HepG2 (cell line): ENCODE measurements around the gene IQCE. TPM values are rescaled to one million over a fixed set of nuclear protein-coding genes. Genes with fewer than 3 reads are reported as not detected.

Source experiments
- ATAC-seq: fragments of 200-7000 bp; cut with Tn5 transposase; 3 replicates; pipeline ENCODE4 v1.9.1; 2020; ENCODE audit warnings: mild to moderate bottlenecking, moderate library complexity
- BruUV-seq: library from RNA; stranded (reverse); fragments of 400-500 nt; replicated peaks from 2 replicates; lab custom pipeline; 2021; lab: Mats Ljungman, UMichigan
- CTCF ChIA-PET: fragments of 300-600 bp; formaldehyde crosslinking; extraction: SDS; loops from one replicate; lab custom pipeline; 2021; ENCODE audit warnings: low total read pairs, inconsistent platforms, low intra/inter-chr PET ratio; lab: Yijun Ruan, JAX
- POLR2A ChIA-PET: fragments of 350-600 bp; sonication (Branson Sonifier 250); formaldehyde crosslinking; loops from one replicate; lab custom pipeline; 2020; ENCODE audit warnings: antibody characterized with exemption, inconsistent platforms; lab: Yijun Ruan, JAX
- DNase-seq: peaks from one replicate; pipeline ENCODE4 v3.0.0-alpha.2; 2015; ENCODE audit warnings: low spot score
- FAIRE-seq: peaks from 3 replicates; lab custom pipeline; 2011; peaks lifted over from hg19 to GRCh38; lab: Jason Lieb, UNC
- H2AFZ ChIP-seq: one replicate; pipeline ENCODE4 v1.6.1; 2011; ENCODE audit warnings: low read length, inconsistent platforms
- H3K27ac ChIP-seq: fragments of 300-600 bp; 3 replicates; pipeline ENCODE4 v1.8.0; 2011; ENCODE audit warnings: mixed run types, mild to moderate bottlenecking, mixed read lengths, low read length, inconsistent platforms; ENCODE audit not compliant: insufficient read depth; ENCODE audit errors: extremely low read length
- H3K27me3 ChIP-seq, 2 experiments: fragments of 200-600 bp in 1 of 2; 2 replicates in 1 of 2; 3 replicates in 1 of 2; pipeline versions ENCODE4 v1.6.0 to v1.8.0; 2011; ENCODE audit warnings: low read length in 2 of 2, mild to moderate bottlenecking in 2 of 2, moderate library complexity in 2 of 2, inconsistent platforms in 1 of 2; ENCODE audit not compliant: insufficient read depth in 2 of 2, control insufficient read depth in 1 of 2
- H3K36me3 ChIP-seq, 2 experiments: fragments of 200-600 bp in 1 of 2; replicated peaks in 1 of 2; 2 replicates in 1 of 2; 3 replicates in 1 of 2; pipeline versions ENCODE4 v1.5.1 to v1.8.0; 2011; ENCODE audit warnings: low read length in 2 of 2, inconsistent platforms in 1 of 2; ENCODE audit not compliant: insufficient read depth in 2 of 2, control insufficient read depth in 1 of 2
- H3K4me1 ChIP-seq: 2 replicates; pipeline ENCODE4 v1.5.1; 2012; ENCODE audit warnings: low read length, inconsistent platforms; ENCODE audit not compliant: insufficient read depth
- H3K4me2 ChIP-seq: 2 replicates; pipeline ENCODE4 v1.6.0; 2011; ENCODE audit warnings: low read depth, low read length, inconsistent platforms
- H3K4me3 ChIP-seq, 3 experiments: fragments of 200-600 bp in 1 of 3; sonication (generic), shearing (Covaris generic) in 1 of 3; replicated peaks in 1 of 3; 2 replicates each; pipeline ENCODE4 v1.5.1; 2011 to 2016; ENCODE audit warnings: low read length in 3 of 3, inconsistent platforms in 2 of 3, low read depth in 2 of 3, mild to moderate bottlenecking in 2 of 3, control low read depth in 1 of 3, mixed read lengths in 1 of 3; ENCODE audit not compliant: insufficient read depth in 1 of 3
- H3K79me2 ChIP-seq: one replicate; pipeline ENCODE4 v1.6.1; 2011; ENCODE audit warnings: low read length, inconsistent platforms; ENCODE audit not compliant: insufficient read depth
- H3K9ac ChIP-seq: 2 replicates; pipeline ENCODE4 v1.6.0; 2011; ENCODE audit warnings: mild to moderate bottlenecking, low read depth, low read length, inconsistent platforms; ENCODE audit not compliant: insufficient read depth
- H3K9me3 ChIP-seq: 2 replicates; pipeline ENCODE4 v1.5.1; 2012; ENCODE audit warnings: mild to moderate bottlenecking, low read length
- H4K20me1 ChIP-seq: 2 replicates; pipeline ENCODE4 v1.6.0; 2011; ENCODE audit warnings: inconsistent platforms, mild to moderate bottlenecking, low read length, moderate library complexity; ENCODE audit not compliant: insufficient read depth
- CBX1 ChIP-seq: IDR thresholded peaks from one replicate; pipeline ENCODE4 v1.6.1; 2016; ENCODE audit warnings: antibody characterized with exemption, low read depth
- CREB3 ChIP-seq: sonication (generic); formaldehyde crosslinking; IDR thresholded peaks from 2 replicates; pipeline ENCODE4 v1.5.0; 2020; ENCODE audit warnings: missing genetic modification reagents
- CREM ChIP-seq, 2 experiments: sonication (generic) in 1 of 2; formaldehyde crosslinking in 1 of 2; IDR thresholded peaks; 2 replicates each; pipeline versions ENCODE4 v1.4.0 to v1.6.1; 2016 to 2020; ENCODE audit warnings: antibody characterized with exemption in 1 of 2, mild to moderate bottlenecking in 1 of 2, missing genetic modification reagents in 1 of 2
- HMG20A ChIP-seq: IDR thresholded peaks from 2 replicates; pipeline ENCODE4 v1.6.1; 2016; ENCODE audit warnings: borderline replicate concordance
- HMGXB3 ChIP-seq: sonication (generic); formaldehyde crosslinking; IDR thresholded peaks from 2 replicates; pipeline ENCODE4 v1.4.0; 2020; ENCODE audit warnings: missing genetic modification reagents, borderline replicate concordance
- HNRNPLL ChIP-seq: fragments of 200-400 bp; formaldehyde crosslinking; IDR thresholded peaks from 2 replicates; pipeline ENCODE4 v1.6.1; 2017; ENCODE audit warnings: mild to moderate bottlenecking, low read depth, low read length; ENCODE audit not compliant: poor library complexity, severe bottlenecking
- MEF2D ChIP-seq: sonication (generic); formaldehyde crosslinking; IDR thresholded peaks from 2 replicates; pipeline ENCODE4 v1.5.1; 2020; ENCODE audit warnings: mild to moderate bottlenecking, missing genetic modification reagents
- PLRG1 ChIP-seq: fragments of 450-650 bp; conservative IDR thresholded peaks from 2 replicates; pipeline ENCODE4 v1.6.1; 2016
- RNF2 ChIP-seq: fragments of 450-650 bp; conservative IDR thresholded peaks from 2 replicates; pipeline ENCODE4 v1.6.1; 2016; ENCODE audit warnings: low read depth
- ZFYVE20 ChIP-seq: sonication (generic); formaldehyde crosslinking; IDR thresholded peaks from 2 replicates; pipeline ENCODE4 v1.8.0; 2023; ENCODE audit warnings: low read depth, mild to moderate bottlenecking, moderate library complexity, missing genetic modification reagents, borderline replicate concordance
- ZNF136 ChIP-seq: sonication (generic); formaldehyde crosslinking; IDR thresholded peaks from 2 replicates; pipeline ENCODE4 v1.8.1; 2022; ENCODE audit warnings: low read depth, mild to moderate bottlenecking, moderate library complexity, missing genetic modification reagents
- ZNF232 ChIP-seq: sonication (generic); formaldehyde crosslinking; IDR thresholded peaks from 2 replicates; pipeline ENCODE4 v1.4.0; 2020; ENCODE audit warnings: missing genetic modification reagents, borderline replicate concordance
- ZNF292 ChIP-seq: sonication (generic); formaldehyde crosslinking; IDR thresholded peaks from 2 replicates; pipeline ENCODE4 v1.8.1; 2022; ENCODE audit warnings: mild to moderate bottlenecking, low read depth, missing genetic modification reagents, borderline replicate concordance
- ZNF337 ChIP-seq: sonication (generic); formaldehyde crosslinking; IDR thresholded peaks from 2 replicates; pipeline ENCODE4 v1.5.1; 2020; ENCODE audit warnings: missing genetic modification reagents, low read depth, mild to moderate bottlenecking, borderline replicate concordance
- ZNF362 ChIP-seq: sonication (generic); formaldehyde crosslinking; IDR thresholded peaks from 2 replicates; pipeline ENCODE4 v1.4.0; 2020; ENCODE audit warnings: missing genetic modification reagents, mild to moderate bottlenecking, borderline replicate concordance
- ZNF563 ChIP-seq: sonication (generic); formaldehyde crosslinking; IDR thresholded peaks from 2 replicates; pipeline ENCODE4 v1.8.0; 2022; ENCODE audit warnings: mild to moderate bottlenecking, moderate library complexity, missing genetic modification reagents
- ZNF629 ChIP-seq: sonication (generic); formaldehyde crosslinking; conservative IDR thresholded peaks from 2 replicates; pipeline ENCODE4 v1.5.0; 2020; ENCODE audit warnings: missing genetic modification reagents
- ZNF7 ChIP-seq: IDR thresholded peaks from 2 replicates; pipeline ENCODE4 v1.6.1; 2016; ENCODE audit warnings: missing biosample characterization, missing genetic modification reagents
- ZNF713 ChIP-seq: sonication (generic); formaldehyde crosslinking; IDR thresholded peaks from 2 replicates; pipeline ENCODE4 v1.4.0; 2020; ENCODE audit warnings: mild to moderate bottlenecking, missing genetic modification reagents
- ZNF782 ChIP-seq: sonication (generic); formaldehyde crosslinking; IDR thresholded peaks from 2 replicates; pipeline ENCODE4 v1.4.0; 2020; ENCODE audit warnings: missing genetic modification reagents, mild to moderate bottlenecking, borderline replicate concordance
- WGBS: methylation state at CpG from one replicate; pipeline ENCODE4 v1.1.6; 2017; ENCODE audit warnings: low lambda C conversion rate; 5-methylcytosine and 5-hydroxymethylcytosine counted together
- in situ Hi-C: cut with HindIII; loops from 2 replicates; pipeline ENCODE4 v1.10.0; 2017; ENCODE audit warnings: low pct_unique_long_range_greater_than_20kb; ENCODE audit not compliant: extremely low pct_ligation_motif_present
- intact Hi-C: fragments of 100-400 bp; cut with micrococcal nuclease; formaldehyde crosslinking; loops from one replicate; pipeline ENCODE4 v1.10.0; 2022; ENCODE audit not compliant: unreplicated experiment
- polyA plus RNA-seq, 8 experiments: library from polyadenylated mRNA; depleted of rRNA in 3 of 8; stranded (reverse) in 7 of 8; unstranded in 1 of 8; fragments of >200 nt; fragmentation: Illumina TruSeq in 4 of 8; extraction: Trizol in 4 of 8; gene quantifications; 2 replicates each; pipeline versions ENCODE4 v1.2.1 to v1.2.3, GENCODE V29; 2011 to 2016; ENCODE audit warnings: low read depth in 4 of 8, missing spikeins in 1 of 8, mixed read lengths in 1 of 8; ENCODE audit not compliant: insufficient read depth in 1 of 8
- total RNA-seq, 5 experiments: library from RNA; depleted of rRNA; stranded (reverse); fragments of >200 nt; fragmentation: Illumina TruSeq; extraction: Trizol; gene quantifications; 2 replicates each; pipeline ENCODE4 v1.2.3, GENCODE V29; 2016; ENCODE audit warnings: low read depth in 1 of 5

The IQCE gene
- total and polyA plus RNA-seq, 2 of the 13 experiments (the other 11 are each of a cell fraction or from before 2014, with no cell fraction given): 1.5 to 2.5 TPM

GRCh38 chr7:2628130-2628482, 69.3 kb downstream of the IQCE start:
- Histone ChIP-seq H4K20me1 (peaks cover 3% of the 10 kb centered on the region; the same call in 1 of the 2 replicates), H3K4me3 (peak overlapping the region in 2 of 3 experiments; percentile 31 to 50; a peak in 3 of 6 replicates), H3K36me3 (no peaks in the 10 kb centered on the region), H3K79me2 (peaks cover 11% of the 10 kb centered on the region), H3K4me2 (peak overlapping the region; percentile 76), H2AFZ (no peak overlapping the region), H3K9me3 (no peaks in the 10 kb centered on the region), H3K9ac (peak overlapping the region; percentile 53; the same call in 1 of the 2 replicates), H3K27ac (peak overlapping the region; percentile 59), H3K4me1 (peaks cover 78% of the 10 kb centered on the region), H3K27me3 (no peaks in the 10 kb centered on the region)
- POLR2A ChIA-PET: interaction anchor here (1.1 to 1.8 kb wide), 5 partner anchors 8 to 20 kb away, joined by 3 to 13 read pairs (median 6); no protein-coding TSS in a partner anchor
- DNase-seq (peak; percentile 86), FAIRE-seq (peak; percentile 72), ATAC-seq (peak; percentile 5; the same call in 2 of the 3 replicates)
- no TSS peak for BruUV-seq
- intact Hi-C loops (no loop called here), in situ Hi-C loops (no loop called here)
- 2% methylated on average over 12 of the region's 12 CpGs for WGBS
- CTCF ChIA-PET: no interaction called here
- no peak for TF ChIP-seq CREB3
- no peak for TF ChIP-seq ZNF782
- no peak for TF ChIP-seq ZNF563 (CRISPR knock-in tag)
- TF ChIP-seq HMG20A (CRISPR knock-in tag): peak; percentile 51
- no peak for TF ChIP-seq ZNF292 (CRISPR knock-in tag)
- no peak for TF ChIP-seq HNRNPLL
- TF ChIP-seq CBX1: no peak
- TF ChIP-seq ZNF136 (CRISPR knock-in tag): no peak
- no peak for TF ChIP-seq ZNF232 (CRISPR knock-in tag)
- no peak for TF ChIP-seq ZNF362 (CRISPR knock-in tag)
- TF ChIP-seq MEF2D: no peak
- TF ChIP-seq PLRG1: no peak
- no peak for TF ChIP-seq ZNF7
- no peak for TF ChIP-seq HMGXB3
- TF ChIP-seq CREM (IDR thresholded peaks at IDR 0.05): 0 out of 2 replicates have a peak, but pooled peaks have one; percentile 18
- TF ChIP-seq CREM (CRISPR knock-in tag; IDR thresholded peaks at IDR 0.05): no peak
- no peak for TF ChIP-seq ZNF713 (CRISPR knock-in tag)
- TF ChIP-seq ZFYVE20 (CRISPR knock-in tag): no peak
- no peak for TF ChIP-seq ZNF629 (CRISPR knock-in tag)
- TF ChIP-seq ZNF337 (CRISPR knock-in tag): no peak
- no peak for TF ChIP-seq RNF2
